GM12891 (cell line): ENCODE measurements around the gene SRGAP1.

ENCODE experiments used
- DNase-seq: peaks from one replicate; pipeline ENCODE4 v3.0.0; 2011; ENCODE audit warnings: low spot score; ENCODE audit not compliant: insufficient read length
- FAIRE-seq: peaks from 2 replicates; lab custom pipeline; 2011; peaks lifted over from hg19 to GRCh38; lab: Jason Lieb, UNC
- PAX5 ChIP-seq: IDR thresholded peaks from 2 replicates; pipeline ENCODE4 v1.6.1; 2011; ENCODE audit warnings: low read length, moderate library complexity, mild to moderate bottlenecking; ENCODE audit not compliant: insufficient read depth, severe bottlenecking
- POLR2A ChIP-seq: IDR thresholded peaks from 2 replicates; pipeline ENCODE4 v1.6.1; 2011; ENCODE audit warnings: low read depth, low read length, control low read depth
- POLR2AphosphoS5 ChIP-seq: IDR thresholded peaks from 2 replicates; pipeline ENCODE4 v1.6.1; 2011; ENCODE audit warnings: low read depth, low read length, control low read depth
- POU2F2 ChIP-seq: IDR thresholded peaks from 2 replicates; pipeline ENCODE4 v1.6.1; 2011; ENCODE audit warnings: low read depth, mild to moderate bottlenecking, control low read depth, low read length, moderate library complexity
- SPI1 ChIP-seq: IDR thresholded peaks from 2 replicates; pipeline ENCODE4 v1.6.1; 2011; ENCODE audit warnings: low read depth, low read length, control low read depth
- TAF1 ChIP-seq: IDR thresholded peaks from 2 replicates; pipeline ENCODE4 v1.6.1; 2011; ENCODE audit warnings: low read depth, low read length, control low read depth

SRGAP1 gene

DNA sequence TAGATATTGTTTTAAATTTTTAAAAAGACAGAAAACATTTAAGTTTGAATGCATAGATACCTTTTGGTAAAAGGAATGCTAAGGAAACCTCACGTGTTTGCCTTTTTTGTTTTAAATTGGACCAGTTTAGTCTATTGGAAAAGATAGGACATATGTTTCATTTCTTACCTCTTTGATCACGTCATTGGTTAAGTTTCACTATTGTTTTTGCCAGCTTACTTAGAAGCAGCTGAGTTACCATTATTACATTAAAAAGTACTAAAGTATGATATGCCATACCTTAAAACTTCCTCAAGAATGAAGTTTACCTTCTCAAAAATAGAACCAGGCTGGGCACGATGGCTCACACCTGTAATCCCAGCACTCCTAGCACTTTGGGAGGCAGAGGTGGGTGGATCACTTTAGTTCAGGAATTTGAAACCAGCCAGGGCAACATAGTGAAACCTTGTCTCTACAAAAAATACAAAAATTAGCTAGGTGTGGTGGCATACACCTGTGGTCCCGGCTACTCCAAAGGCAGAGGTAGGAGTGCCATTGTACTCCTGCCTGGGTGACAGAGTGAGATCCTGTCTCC, 54.4 kb downstream of the SRGAP1 start:
- no peak for FAIRE-seq
- no peak for TF ChIP-seq POLR2AphosphoS5
- no peak for TF ChIP-seq POU2F2
- no peak for TF ChIP-seq TAF1
- no peak for TF ChIP-seq SPI1
- TF ChIP-seq POLR2A: no peak
- TF ChIP-seq PAX5: no peak

DNA sequence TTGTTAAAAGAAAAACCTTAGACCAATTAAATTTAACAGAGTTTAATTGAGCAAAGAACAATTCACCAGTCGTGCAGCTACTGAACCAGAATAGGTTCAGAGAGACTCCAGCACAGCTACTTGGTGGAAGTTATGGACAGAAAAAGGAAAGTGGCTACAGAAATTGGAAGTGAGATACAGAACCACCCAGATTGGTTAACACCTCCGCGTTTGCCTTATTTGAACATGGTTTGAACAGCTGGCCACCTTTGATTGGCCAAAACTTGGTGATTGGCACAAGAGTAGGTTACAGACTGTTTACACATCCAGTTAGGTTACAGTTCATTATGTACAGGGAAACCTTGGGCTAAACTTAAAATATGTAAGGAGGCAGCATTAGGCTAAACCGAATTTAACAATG, 54.9 kb downstream of the SRGAP1 start:
- DNase-seq (no peak), FAIRE-seq (no peak)
- no peak for TF ChIP-seq PAX5
- no peak for TF ChIP-seq POLR2A
- TF ChIP-seq POU2F2: no peak
- TF ChIP-seq TAF1: no peak
- no peak for TF ChIP-seq POLR2AphosphoS5
- no peak for TF ChIP-seq SPI1

More for the DNA sequence above, 54.4 kb downstream of the SRGAP1 start:
- no peak for DNase-seq

DNA sequence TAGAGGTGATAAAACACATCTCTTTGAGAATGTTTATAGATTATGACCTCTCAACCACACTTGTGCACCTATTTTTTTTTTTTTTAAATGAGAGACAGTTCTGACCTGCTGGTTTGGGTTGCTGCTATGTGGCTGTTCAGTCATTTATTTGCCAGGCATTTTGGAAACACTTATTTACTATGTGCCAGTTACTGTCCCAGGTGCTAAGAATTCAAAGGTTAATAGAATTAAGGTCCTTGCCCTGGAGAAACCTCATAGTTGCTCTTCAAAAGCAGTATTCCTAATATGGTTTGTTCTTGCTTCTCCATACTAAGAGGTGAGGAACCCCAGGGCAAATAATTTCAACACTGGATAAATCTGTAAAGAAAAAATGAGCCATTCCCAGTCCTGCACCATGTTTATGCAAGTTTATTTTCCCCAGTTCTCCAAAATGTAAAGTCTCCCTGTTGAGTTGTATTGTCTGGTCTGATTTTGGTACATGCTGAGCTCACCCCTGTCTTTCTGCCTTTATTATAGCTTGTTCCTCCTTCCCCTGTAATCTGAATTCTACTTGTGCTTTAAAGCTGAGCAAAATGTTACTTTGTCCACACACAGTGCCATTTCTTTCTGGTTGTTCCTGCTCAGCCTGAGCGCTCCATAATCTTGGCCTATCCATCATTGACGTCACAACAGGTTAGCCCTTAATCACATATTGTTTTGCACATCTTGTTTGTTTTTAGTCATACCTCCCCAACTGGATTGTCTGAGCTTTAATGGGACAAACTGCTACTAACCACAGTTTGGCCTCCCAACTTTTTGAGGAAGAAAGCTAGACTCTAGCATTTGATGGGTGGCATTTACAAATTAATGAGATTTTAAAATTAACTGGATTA, 56.7 kb downstream of the SRGAP1 start:
- no peak for DNase-seq
- TF ChIP-seq SPI1 (no peak), POU2F2 (no peak), PAX5 (no peak), TAF1 (no peak), POLR2A (no peak), POLR2AphosphoS5 (no peak)
- no peak for FAIRE-seq

DNA sequence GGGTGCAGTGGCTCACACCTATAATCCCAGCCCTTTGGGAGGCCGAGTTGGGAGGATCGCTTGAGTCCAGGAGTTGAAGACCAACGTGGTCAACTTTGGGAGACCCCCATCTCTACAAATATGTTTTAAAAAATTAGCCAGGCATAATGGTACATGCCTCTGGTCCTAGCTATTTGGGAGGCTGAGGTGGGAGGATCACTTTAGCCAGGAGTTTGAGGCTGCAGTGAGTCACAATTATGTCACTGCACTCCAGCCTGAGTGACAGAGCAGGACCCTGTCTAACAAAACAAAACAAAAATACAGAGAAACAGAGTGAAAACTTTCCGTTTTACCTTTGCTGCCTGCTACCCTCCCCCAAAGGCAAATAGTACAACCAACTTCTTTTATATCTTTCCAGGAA, 60.2 kb downstream of the SRGAP1 start:
- FAIRE-seq: no peak
- TF ChIP-seq TAF1 (no peak), PAX5 (no peak), POLR2A (no peak), SPI1 (no peak)
- DNase-seq: no peak

DNA sequence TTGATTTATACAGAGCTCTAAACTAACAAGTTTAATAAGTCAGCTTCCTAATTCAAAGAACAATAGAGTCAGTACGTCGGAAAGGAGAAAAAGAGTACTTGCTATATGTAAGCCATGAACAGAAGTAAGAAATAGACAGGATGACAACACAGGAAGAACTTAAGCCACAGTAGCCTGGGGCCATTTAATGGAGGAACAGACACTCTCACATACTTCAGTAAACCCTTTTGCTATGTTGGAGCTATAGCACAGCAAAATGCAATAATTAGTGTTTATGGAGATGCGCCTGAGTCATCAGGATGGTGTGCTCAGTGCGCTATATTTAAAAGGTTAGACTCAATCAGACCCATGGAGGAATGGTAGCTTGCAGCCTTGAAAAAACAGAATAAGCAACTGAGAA, 61.0 kb downstream of the SRGAP1 start:
- FAIRE-seq: no peak
- DNase-seq: no peak
- TF ChIP-seq TAF1 (no peak), PAX5 (no peak), POLR2AphosphoS5 (no peak), POU2F2 (no peak), POLR2A (no peak), SPI1 (no peak)

DNA sequence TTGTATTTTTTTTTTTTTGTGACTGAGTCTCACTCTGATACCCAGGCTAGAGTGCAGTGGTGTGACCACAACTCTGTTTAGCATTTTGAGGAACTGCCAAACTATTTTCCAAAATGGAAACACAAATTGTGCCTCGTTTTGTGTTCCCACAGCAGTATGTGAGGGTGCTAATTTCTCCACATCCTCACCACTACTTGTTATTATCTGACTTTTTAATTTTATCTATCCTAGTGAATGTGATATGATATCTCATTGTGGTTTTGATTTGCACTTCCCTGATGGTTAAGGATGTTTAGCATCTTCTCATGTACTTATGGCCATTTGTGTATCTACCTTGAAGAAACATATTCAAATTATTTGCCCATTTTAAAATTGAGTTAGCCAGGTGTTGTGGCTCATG, 62.4 kb downstream of the SRGAP1 start:
- DNase-seq (no peak), FAIRE-seq (no peak)
- no peak for TF ChIP-seq POLR2A
- TF ChIP-seq POLR2AphosphoS5: no peak
- no peak for TF ChIP-seq PAX5
- TF ChIP-seq POU2F2: no peak
- TF ChIP-seq TAF1: no peak
- no peak for TF ChIP-seq SPI1

DNA sequence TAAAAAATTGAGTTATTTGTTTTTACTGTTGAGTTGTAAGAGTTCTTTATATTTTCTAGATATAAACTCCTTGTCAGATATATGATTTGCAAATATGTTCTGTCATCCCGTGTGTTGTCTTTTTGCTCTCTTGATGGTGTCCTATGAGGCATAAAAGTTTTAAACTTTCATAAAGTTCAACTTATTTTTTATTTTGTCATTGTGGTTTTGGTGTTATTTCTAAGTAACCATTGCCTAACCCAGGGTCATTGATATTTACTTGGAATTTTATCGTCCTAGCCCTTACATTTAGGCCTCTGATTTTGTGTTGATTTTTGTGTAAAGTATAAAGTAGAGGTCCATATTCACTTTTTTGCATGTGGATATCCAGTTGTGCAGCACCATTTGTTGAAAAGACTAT, 63.1 kb downstream of the SRGAP1 start:
- no peak for DNase-seq
- no peak for FAIRE-seq
- TF ChIP-seq POLR2A: no peak
- TF ChIP-seq POLR2AphosphoS5: no peak
- no peak for TF ChIP-seq TAF1
- no peak for TF ChIP-seq POU2F2
- no peak for TF ChIP-seq PAX5
- no peak for TF ChIP-seq SPI1

DNA sequence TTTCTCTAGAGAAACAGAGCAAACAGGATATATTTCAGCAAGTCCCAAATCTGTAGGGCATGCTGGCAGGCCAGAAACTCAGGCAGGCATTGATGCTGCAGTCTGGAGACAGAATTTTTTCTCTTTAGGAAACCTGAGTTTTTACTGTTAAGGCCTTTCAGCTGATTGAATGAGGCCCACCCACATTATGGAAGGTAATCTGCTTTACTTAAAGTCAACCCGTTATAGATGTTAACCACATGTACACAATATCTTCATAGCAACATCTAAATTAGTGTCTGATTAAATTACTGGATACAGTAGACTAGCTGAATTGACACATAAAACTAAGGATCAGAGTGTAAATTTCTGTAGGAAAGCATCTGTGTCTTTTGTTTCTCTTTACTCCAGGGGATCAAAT, 65.2 kb downstream of the SRGAP1 start:
- TF ChIP-seq POLR2A (no peak), POLR2AphosphoS5 (no peak), POU2F2 (no peak), TAF1 (no peak), SPI1 (no peak), PAX5 (no peak)
- DNase-seq (no peak), FAIRE-seq (no peak)

DNA sequence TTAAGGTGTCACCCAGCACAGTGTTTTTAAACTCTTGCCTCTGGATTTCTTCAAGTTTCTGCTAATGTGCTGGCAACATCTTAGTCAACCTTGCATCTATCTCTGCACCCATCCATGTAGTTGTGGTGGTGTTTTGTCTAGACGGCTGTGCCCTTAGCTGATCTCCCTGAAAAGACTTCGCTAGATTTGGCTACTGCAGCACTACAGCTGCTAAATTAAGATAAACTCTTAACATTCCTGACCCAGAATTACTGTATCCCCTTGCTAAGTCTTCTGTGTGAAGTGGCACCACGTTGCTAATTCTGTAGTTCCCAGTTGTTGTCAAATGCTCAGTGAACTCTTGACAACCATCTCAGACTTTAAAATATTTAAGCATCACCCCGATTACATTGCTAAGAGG, 66.8 kb downstream of the SRGAP1 start:
- TF ChIP-seq POLR2AphosphoS5 (no peak), POLR2A (no peak), PAX5 (no peak), TAF1 (no peak), POU2F2 (no peak), SPI1 (no peak)
- DNase-seq: no peak
- no peak for FAIRE-seq
